Transverse colon (tissue), 4 donors: ENCODE results near the gene DBH. TPM values are rescaled to one million over a fixed set of nuclear protein-coding genes. Genes with fewer than 3 reads are reported as not detected.

Experiments used
- DNase-seq: peaks from one replicate; pipeline ENCODE4 v3.0.0-alpha.2; 2019
- H3K27ac ChIP-seq, 4 donors: fragments of 200-600 bp; sonication (generic); 2 replicates each; pipeline ENCODE4 v1.5.1; 2016 to 2018; ENCODE audit warnings: inconsistent platforms in 4 of 4
- H3K27me3 ChIP-seq: fragments of 200-600 bp; sonication (generic); 2 replicates; pipeline ENCODE4 v1.5.1; 2017; ENCODE audit warnings: inconsistent platforms
- H3K36me3 ChIP-seq, 4 donors: fragments of 200-600 bp; sonication (generic); 2 replicates each; pipeline ENCODE4 v1.5.1; 2017 to 2019; ENCODE audit warnings: inconsistent platforms in 4 of 4
- H3K4me1 ChIP-seq, 4 donors: fragments of 200-600 bp; sonication (generic); 2 replicates each; pipeline ENCODE4 v1.5.1; 2017 to 2020; ENCODE audit warnings: inconsistent platforms in 4 of 4
- H3K4me3 ChIP-seq, 4 donors: fragments of 200-600 bp; sonication (generic); 1 replicate in 1 of 4; 2 replicates in 3 of 4; pipeline versions ENCODE4 v1.5.1 to v1.6.1; 2017 to 2019; ENCODE audit warnings: inconsistent platforms in 4 of 4
- H3K9me3 ChIP-seq, 2 donors: fragments of 200-600 bp; sonication (generic); 2 replicates each; pipeline ENCODE4 v1.5.1; 2017 to 2019; ENCODE audit warnings: inconsistent platforms in 2 of 2
- EP300 ChIP-seq: sonication (generic); formaldehyde crosslinking; IDR thresholded peaks from one replicate; pipeline ENCODE4 v1.6.1; 2017; ENCODE audit warnings: antibody characterized with exemption, low read depth
- POLR2A ChIP-seq: fragments of 450-650 bp; IDR thresholded peaks from one replicate; pipeline ENCODE4 v1.6.1; 2016; ENCODE audit warnings: antibody characterized with exemption, mild to moderate bottlenecking, moderate library complexity
- POLR2AphosphoS5 ChIP-seq, 3 donors: sonication (generic); formaldehyde crosslinking; IDR thresholded peaks; one replicate each; pipeline ENCODE4 v1.6.1; 2016; ENCODE audit warnings: antibody characterized with exemption in 3 of 3
- WGBS, 2 donors: methylation state at CpG; one replicate each; pipeline ENCODE4 v1.1.5; 2018; ENCODE audit warnings: low coverage in 1 of 2; 5-methylcytosine and 5-hydroxymethylcytosine counted together
- in situ Hi-C, 4 donors: fragments of 200-750 bp; cut with MboI; loops; one replicate each; pipeline versions ENCODE4 v1.15.0 to v1.15.1; 2017; ENCODE audit warnings: low sequenced_read_pairs in 3 of 4, low pct_ligation_motif_present in 1 of 4, low pct_unique_long_range_greater_than_20kb in 1 of 4
- intact Hi-C: fragments of 100-400 bp; cut with DNase I; formaldehyde crosslinking; loops from one replicate; pipeline ENCODE4 v1.15.1; 2023; ENCODE audit warnings: low total_unique reads
- total RNA-seq, 4 donors: library from RNA; depleted of rRNA; stranded (reverse); fragments of >200 nt; gene quantifications; one replicate each; pipeline ENCODE4 v1.1.0, GENCODE V29; 2016
- TF ChIP-seq, protein P1 (sequence below), 5 experiments: fragments of 200-600 bp in 3 of 5; fragments of 450-650 bp in 2 of 5; sonication (generic) in 3 of 5; IDR thresholded peaks; 1 replicate in 2 of 5; 2 replicates in 3 of 5; pipeline ENCODE4 v1.5.1; 2016 to 2017; ENCODE audit warnings: antibody characterized with exemption in 5 of 5, inconsistent platforms in 3 of 5, mild to moderate bottlenecking in 2 of 5, moderate library complexity in 1 of 5

The DBH gene
- total RNA-seq, 4 donors from 2014 or later: not detected

DNA sequence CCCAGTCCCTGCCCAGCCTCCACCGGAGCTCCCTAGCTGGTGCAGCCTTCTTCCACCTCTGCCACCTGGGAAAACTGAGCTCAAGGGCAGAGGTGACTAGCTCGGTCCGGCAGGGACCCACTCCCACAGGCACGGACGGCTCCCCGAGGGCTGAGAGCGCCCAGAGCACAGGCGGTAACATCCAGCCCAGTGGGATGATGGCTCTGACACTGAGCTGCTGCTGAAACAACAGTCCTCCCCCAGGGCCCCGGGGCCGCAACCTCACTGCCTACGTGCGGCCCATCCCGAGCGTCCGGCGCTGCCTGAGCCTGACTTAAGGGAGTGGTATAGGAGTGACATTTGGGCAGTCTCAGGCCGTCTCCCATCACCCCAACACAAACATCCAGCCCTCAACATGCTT is 30.7 kb upstream of the DBH start:
- TF ChIP-seq POLR2AphosphoS5 (IDR thresholded peaks at IDR 0.05) (no peak), POLR2A (no peak)
- TF ChIP-seq, protein P1, sequence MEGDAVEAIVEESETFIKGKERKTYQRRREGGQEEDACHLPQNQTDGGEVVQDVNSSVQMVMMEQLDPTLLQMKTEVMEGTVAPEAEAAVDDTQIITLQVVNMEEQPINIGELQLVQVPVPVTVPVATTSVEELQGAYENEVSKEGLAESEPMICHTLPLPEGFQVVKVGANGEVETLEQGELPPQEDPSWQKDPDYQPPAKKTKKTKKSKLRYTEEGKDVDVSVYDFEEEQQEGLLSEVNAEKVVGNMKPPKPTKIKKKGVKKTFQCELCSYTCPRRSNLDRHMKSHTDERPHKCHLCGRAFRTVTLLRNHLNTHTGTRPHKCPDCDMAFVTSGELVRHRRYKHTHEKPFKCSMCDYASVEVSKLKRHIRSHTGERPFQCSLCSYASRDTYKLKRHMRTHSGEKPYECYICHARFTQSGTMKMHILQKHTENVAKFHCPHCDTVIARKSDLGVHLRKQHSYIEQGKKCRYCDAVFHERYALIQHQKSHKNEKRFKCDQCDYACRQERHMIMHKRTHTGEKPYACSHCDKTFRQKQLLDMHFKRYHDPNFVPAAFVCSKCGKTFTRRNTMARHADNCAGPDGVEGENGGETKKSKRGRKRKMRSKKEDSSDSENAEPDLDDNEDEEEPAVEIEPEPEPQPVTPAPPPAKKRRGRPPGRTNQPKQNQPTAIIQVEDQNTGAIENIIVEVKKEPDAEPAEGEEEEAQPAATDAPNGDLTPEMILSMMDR (IDR thresholded peaks at IDR 0.05): no peak
- Histone ChIP-seq H3K4me3 (no peak overlapping the region), H3K9me3 (no peaks in the 10 kb centered on the region), H3K27me3 (peaks cover 77% of the 10 kb centered on the region), H3K36me3 (no peaks in the 10 kb centered on the region), H3K4me1 (no peaks in the 10 kb centered on the region), H3K27ac (no peak overlapping the region)
- DNase-seq: no peak
- in situ Hi-C loops: no loop called here
- intact Hi-C loops: no loop called here
- WGBS, 2 donors: 88% methylated on average over 17 of the region's 17 CpGs; no CpG with 5 or more reads in 1 of the 2 donors

DNA sequence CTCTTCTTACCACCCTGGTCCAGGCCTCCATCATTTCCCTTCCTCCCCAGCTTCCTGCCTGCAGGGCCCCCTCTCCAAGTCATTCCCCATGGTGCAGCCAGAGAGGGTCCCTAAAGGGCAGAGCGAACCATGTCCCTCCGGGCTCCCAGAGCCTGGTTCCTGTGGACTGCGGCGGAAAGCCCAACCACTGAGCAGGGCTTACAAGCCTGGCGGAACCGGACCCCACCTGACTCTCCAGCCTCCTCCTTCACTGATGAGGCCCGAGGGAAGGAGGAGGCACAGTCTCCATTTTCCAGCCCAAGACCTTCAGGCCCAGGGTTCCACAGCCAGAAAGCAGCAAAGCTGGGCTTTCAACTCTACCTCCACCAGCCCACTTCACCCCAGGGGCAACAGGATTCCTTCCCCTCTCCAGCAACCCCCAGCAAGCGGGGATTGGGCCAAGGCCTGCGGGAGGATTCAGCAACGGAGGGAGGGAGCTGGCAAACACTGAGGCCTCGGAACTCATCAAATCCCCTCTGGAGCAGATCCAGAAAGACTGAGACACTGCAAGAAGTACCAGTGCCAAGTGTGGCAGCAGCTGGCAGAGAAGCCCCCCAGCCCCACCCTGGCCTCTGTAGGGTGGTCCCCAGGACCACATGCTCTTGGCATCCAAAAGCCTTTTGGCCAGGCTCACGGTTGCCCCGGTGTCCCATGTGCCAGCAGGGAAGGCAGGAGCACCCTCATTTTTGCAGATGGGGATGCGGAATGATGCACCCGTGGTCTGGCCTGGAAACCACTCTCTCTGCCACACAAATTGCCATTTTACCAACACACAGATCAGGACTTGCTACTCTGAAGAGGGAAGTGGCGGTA is 30.1 kb upstream of the DBH start:
- in situ Hi-C loops (no loop called here), intact Hi-C loops (no loop called here)
- TF ChIP-seq EP300 (no peak), POLR2AphosphoS5 (IDR thresholded peaks at IDR 0.05) (no peak), POLR2A (no peak)
- TF ChIP-seq, protein P1 (IDR thresholded peaks at IDR 0.05): no peak
- Histone ChIP-seq H3K27ac (no peak overlapping the region), H3K4me3 (no peak overlapping the region), H3K36me3 (no peaks in the 10 kb centered on the region), H3K4me1 (no peaks in the 10 kb centered on the region), H3K9me3 (no peaks in the 10 kb centered on the region), H3K27me3 (peaks cover 83% of the 10 kb centered on the region)
- 75% methylated on average over 15 of the region's 16 CpGs; no CpG with 5 or more reads in 1 of the 2 donors for WGBS, 2 donors
- no peak for DNase-seq

DNA sequence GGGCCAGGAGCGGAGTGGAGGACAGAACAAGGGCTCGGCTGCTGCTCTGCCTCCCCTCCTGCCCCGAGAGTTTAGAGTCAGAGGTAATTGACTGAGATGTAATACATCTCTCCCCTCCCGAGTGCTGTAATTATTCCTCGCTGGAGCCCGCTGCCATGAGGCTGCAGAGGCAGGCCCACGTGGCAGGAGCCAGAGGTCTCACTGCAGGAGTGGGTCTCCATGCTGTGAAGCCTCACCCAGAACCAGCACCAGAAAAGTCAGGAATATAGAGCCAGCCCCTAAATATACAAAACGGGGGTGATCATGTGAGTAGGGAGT is 29.5 kb upstream of the DBH start:
- H3K27me3 ChIP-seq: peaks cover 89% of the 10 kb centered on the region
- WGBS, 2 donors: 44 to 47% methylated on average over 1 to 8 of the region's 8 CpGs
- TF ChIP-seq POLR2AphosphoS5 (IDR thresholded peaks at IDR 0.05): no peak
- no peak for TF ChIP-seq EP300
- no peak for TF ChIP-seq POLR2A
- TF ChIP-seq, protein P1 (IDR thresholded peaks at IDR 0.05): no peak
- H3K27ac ChIP-seq: no peak overlapping the region
- H3K4me1 ChIP-seq: no peaks in the 10 kb centered on the region
- intact Hi-C loops: no loop called here
- in situ Hi-C loops: no loop called here
- H3K9me3 ChIP-seq: no peaks in the 10 kb centered on the region
- H3K36me3 ChIP-seq: no peaks in the 10 kb centered on the region
- DNase-seq: no peak
- H3K4me3 ChIP-seq: no peak overlapping the region

DNA sequence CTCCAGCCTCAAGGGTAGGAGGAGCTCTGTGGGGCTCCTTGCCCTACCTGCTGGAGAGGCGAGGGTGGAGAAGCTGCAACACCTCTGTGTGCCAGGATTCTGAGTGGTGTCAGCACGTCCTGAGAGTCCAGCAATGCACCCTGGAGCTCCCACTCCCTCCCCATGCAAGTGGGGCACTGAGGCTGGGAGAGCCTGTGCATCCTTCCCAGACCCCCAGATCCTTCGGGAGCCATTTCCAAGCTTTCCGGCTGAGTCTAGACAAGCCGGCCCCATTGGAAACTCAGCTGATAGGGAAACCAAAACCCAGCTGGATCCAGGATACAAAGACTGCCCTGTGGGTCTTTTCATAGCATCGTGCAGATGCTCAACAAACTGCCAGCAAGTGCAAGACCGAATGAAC is 28.8 kb upstream of the DBH start:
- intact Hi-C loops: no loop called here
- in situ Hi-C loops: no loop called here
- Histone ChIP-seq H3K27me3 (peaks cover 85% of the 10 kb centered on the region), H3K9me3 (no peaks in the 10 kb centered on the region), H3K4me1 (no peaks in the 10 kb centered on the region), H3K36me3 (no peaks in the 10 kb centered on the region), H3K27ac (no peak overlapping the region), H3K4me3 (no peak overlapping the region)
- 51% methylated on average over 7 of the region's 7 CpGs; no CpG with 5 or more reads in 1 of the 2 donors for WGBS, 2 donors
- DNase-seq: no peak
- TF ChIP-seq POLR2AphosphoS5 (IDR thresholded peaks at IDR 0.05): no peak
- no peak for TF ChIP-seq POLR2A
- TF ChIP-seq, protein P1 (IDR thresholded peaks at IDR 0.05): no peak
- no peak for TF ChIP-seq EP300
